HG02610 (cell line): ENCODE measurements around the gene OR10P1.
"Not testable (repeated sequence)": the region's sequence is repeated elsewhere in the genome, so short reads cannot be mapped to it uniquely, and the experiment has no call there.

Source experiments
- ATAC-seq: cut with Tn5 transposase; IDR thresholded peaks from one replicate; pipeline ENCODE4 v1.9.1; 2021; ENCODE audit warnings: mild to moderate bottlenecking, moderate library complexity; ENCODE audit not compliant: unreplicated experiment

OR10P1 gene, protein sequence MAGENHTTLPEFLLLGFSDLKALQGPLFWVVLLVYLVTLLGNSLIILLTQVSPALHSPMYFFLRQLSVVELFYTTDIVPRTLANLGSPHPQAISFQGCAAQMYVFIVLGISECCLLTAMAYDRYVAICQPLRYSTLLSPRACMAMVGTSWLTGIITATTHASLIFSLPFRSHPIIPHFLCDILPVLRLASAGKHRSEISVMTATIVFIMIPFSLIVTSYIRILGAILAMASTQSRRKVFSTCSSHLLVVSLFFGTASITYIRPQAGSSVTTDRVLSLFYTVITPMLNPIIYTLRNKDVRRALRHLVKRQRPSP

DNA sequence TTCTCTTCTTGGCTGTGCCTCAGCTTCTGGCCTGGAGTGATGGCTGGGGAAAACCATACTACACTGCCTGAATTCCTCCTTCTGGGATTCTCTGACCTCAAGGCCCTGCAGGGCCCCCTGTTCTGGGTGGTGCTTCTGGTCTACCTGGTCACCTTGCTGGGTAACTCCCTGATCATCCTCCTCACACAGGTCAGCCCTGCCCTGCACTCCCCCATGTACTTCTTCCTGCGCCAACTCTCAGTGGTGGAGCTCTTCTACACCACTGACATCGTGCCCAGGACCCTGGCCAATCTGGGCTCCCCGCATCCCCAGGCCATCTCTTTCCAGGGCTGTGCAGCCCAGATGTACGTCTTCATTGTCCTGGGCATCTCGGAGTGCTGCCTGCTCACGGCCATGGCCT, at the start of gene OR10P1:
Gene OR10P1 (plus strand): TSS at position 40 of the 400 bp plus-strand sequence. CDS start 0 bp downstream, at position 40.
- no peak for ATAC-seq

DNA sequence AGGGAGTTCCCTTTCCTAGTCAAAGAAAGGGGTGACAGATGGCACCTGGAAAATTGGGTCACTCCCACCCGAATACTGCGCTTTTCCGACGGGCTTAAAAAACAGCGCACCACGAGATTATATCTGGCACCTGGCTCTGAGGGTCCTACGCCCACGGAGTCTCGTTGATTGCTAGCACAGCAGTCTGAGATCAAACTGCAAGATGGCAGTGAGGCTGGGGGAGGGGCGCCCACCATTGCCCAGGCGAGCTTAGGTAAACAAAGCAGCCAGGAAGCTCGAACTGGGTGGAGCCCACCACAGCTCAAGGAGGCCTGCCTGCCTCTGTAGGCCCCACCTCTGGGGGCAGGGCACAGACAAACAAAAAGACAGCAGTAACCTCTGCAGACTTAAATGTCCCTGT, 46.5 kb upstream of the OR10P1 start:
- not testable (repeated sequence) for ATAC-seq

DNA sequence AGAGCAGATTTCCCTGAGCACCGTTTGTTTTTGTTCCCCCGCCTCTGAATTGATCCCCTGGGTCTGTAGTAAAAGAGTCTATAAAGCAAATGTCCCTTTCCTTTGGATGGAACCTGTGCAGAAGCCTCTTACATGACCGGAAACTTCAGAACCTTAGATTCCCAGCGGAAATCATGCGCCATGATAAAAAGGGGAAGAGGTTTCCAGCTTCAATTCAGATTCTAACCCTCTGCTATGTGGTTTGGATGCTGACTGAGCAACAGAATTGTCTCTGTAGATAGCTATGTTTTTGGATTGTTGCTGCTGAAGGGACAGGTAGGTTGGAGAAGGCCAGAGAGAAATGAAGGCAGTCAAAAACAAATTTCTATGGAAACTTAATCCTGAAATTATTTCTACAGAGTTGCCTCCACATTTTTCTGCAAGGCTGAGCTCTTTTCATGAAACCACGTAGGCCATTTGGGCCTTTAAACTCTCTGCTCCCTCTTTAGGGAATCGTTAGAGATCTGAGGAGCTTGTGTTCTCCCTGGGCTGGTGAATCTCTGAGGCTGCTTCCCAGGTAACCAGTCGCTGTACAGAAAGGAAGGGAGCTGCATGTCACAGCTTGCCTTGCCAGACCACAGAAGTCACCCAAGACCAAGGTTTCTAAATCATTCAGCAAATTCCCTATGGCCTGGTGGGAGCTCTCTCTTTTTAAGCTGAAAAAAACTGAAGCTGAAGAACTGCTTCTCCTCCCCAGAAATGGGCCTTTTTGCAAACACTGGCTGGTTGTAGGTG, 28.7 kb upstream of the OR10P1 start:
- no peak for ATAC-seq

DNA sequence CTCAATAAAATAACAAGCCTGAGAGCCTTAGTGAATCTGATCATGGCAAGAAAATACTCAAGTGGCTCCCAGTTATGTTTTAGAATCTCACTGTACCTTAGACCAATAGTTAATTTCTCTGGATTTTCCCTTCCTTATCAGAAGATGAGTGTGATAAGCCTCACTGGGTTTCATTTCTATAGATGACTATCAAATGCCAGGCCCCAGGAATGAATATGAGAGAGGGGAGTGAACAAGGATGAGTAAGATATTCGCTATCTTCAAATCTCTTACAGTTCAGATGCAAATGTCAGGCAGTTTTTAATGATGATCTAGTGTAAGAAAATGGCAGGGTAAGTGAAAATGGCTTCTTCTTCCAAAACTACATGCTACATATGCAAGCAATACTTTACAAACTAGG, 26.1 kb upstream of the OR10P1 start:
- ATAC-seq, result no peak

DNA sequence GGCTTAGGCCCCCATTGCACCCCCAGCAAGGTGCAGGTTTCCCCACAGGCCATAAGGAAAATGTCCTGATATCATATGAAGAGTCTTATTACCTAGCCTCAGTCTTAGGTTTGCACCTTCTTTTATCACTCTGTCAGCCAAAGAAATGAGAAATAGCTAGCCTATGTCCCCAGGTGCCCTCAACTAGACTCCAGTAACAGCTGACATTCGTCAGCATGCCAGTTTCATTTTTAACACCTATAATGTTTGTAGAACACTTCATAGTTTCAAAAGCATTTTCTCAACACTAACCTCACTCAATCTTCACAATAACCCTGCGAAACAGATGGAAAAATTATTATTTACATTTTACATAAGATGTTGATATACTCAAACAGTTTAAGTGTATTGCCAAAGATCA, 24.0 kb upstream of the OR10P1 start:
- no peak for ATAC-seq

DNA sequence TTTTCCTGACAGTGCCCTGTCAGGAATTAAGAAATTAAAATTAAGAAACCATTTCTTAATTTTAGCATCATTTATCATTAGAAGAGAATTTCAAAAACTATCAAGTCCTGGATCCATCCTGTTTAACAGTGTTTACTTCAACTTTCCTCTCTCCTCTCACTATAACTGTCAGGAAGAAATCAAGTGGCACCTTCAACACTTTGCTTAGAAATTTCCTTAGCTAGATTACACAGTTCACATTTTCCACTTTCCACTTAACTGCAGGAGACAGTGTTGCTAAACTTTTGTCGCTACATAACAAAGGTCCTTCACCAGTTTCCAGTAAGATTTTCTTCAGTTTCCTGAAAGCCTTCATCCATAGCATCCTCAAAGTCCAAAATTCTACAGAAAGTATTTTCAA, 21.9 kb upstream of the OR10P1 start:
- ATAC-seq, result no peak

DNA sequence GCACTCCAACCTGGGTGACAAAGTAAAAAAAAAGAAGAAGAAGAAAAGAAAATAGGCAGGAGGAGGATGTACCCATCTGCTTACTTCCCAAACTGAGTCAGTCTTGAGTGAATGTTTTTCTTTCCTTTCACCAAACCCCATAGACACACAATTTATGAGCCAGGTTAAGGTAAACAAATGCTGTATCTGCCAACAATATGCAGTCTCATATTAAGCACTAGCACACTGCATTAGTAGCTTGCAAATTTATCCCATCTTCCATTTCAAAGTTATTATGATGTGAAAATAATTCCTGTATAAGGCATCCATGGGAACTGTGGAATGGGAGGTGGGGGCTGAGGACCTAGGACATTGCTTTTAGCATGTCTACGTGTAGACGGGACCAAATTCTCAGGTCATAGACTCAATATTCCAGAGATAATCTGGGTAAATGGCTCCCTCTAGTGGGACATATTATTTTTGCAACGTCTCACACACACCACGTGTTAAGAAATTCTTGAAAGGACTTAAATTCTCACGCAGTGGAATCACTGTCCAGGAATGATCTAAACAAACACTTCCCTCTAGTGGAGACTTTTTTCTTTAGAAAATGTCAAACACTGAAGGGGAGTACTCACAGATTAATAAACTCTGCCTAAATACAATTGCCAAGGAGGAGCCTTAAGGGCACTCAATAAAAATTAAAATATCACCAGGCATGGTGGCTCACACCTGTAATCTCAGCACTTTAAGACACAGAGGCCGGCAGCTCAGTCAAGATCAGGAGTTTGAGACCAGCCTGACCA, 17.1 kb upstream of the OR10P1 start:
- peak; percentile 55 for ATAC-seq

DNA sequence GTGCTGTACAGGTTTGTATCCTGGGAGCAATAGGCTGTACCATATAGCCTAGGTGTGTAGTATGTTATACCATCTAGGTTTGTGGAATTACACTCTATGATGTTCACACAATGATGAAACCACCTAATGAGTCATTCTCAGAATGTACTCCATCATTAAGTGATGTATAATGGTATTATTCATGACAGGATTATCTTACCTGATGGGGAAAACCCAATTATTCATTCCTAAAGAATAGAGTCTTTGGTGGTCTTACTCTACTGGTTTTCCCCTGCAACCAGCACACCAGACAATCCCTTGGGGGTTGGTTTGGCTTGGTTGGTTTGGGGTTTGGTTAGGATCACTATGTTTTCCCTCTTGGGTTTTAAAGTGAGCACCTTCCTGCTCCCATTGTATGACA, 12.6 kb upstream of the OR10P1 start:
- ATAC-seq, result peak; percentile 80

DNA sequence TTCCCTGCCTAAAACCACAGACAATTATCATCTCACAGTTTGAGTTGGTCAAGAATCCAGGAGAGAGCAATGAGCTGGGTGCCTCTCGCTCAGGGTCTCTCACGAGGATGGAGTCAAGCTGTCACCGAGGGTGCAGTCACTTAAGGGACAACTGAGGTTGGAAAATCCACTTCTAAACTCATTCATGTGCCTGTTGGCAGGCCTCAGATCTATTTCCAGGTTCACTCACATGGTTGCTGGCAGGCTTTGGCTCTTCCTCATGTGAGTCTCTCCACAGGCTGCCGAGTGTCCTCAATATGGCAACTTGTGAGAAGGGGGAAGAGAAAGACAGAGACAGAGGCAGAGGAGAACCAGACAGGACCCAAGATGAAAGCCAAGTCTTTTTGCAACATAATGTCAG, 10.5 kb upstream of the OR10P1 start:
- no peak for ATAC-seq

DNA sequence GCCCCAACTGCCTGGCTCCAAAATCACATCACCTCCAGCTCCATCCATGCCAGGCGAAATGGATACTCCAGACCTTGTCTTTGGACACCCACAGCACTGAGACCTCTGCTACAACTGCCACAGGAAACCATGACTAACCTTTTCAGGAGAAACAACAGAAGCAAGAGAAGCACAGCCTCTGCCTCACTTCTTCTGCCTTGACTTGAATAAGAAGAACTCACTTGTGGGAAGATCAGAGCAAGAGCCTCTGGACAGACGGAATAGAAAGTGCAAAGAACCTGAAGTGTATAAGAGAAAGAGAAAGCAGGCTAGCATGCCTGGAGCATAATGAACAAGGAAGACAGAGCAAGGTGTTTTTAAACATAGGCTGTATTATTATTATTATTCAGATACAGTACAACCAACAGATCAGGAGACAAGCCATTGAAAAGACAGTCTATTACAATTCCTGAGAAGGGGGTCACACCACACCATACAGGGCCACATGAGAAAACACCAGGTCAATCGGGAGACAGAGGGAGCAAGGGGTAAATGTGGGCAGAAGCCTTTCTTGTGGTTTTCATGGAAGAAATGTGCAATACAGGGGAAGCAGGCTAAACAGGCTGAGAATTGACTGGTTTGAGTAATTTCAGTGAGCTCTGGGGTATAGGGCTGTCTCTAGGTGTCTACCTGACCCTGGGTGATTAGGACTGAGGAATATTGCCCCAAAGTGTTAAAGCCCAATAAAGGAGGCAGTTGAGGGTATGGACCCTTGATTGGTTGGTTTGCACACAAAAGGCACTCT, 7.4 kb upstream of the OR10P1 start:
- ATAC-seq, result peak; percentile 51

DNA sequence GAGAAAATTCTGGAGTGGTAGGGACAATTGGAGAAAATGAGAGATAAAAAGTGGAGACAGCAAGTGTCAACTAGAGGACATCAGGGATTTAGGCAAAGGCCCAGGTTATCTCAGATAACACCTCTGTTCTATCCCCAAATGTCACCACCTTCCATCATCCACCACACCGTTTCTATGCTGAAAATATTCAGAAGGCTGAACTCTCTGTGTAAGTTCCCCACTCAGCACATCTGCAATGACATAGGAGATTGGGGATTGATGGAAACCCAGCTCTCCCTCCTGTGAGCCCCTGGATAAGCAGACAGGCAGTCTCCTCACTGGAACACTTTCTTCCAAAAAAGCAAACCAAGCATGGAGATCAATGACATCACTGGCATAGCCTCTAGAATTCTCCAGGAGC, 5.6 kb upstream of the OR10P1 start:
- ATAC-seq, result no peak

DNA sequence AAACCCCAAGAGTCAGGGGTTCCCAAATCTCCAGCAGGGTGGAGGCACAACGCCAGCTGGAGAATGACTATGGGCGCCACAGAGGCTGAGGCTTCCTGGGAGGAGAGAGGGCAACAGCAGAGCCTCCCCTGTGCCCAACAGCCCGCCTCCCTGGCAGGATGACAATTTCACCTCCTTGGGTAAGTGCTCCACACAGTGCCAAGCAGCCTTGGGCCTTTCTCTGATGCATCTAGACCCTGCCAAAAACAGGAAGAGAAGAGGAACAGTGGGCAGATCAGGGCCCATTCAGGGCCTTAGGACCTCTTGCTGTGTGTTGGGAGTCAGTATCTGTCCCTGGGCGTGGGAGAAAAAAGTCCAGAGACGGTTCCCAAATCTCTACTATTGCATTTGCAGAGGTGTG, 5.0 kb upstream of the OR10P1 start:
- no peak for ATAC-seq

DNA sequence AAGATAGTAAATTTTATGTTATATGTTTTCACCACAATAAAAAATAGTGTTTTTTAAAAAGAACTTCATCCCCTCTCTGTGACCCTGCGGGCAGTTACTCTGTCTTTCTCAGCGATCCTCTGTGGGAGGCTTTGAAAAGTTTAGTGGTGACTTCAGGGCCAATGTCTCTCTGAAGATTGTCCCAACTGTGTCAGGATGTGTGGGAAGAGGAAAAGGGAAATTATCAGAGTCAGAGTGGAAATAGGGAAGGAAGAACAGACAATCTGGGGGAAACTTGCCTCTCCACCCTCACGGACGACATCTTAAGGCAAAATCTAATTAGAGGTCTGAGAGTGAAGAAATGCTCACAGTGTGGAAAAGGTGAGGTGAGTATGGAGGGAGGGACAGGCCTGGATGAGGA, 3.5 kb upstream of the OR10P1 start:
- ATAC-seq, result no peak

DNA sequence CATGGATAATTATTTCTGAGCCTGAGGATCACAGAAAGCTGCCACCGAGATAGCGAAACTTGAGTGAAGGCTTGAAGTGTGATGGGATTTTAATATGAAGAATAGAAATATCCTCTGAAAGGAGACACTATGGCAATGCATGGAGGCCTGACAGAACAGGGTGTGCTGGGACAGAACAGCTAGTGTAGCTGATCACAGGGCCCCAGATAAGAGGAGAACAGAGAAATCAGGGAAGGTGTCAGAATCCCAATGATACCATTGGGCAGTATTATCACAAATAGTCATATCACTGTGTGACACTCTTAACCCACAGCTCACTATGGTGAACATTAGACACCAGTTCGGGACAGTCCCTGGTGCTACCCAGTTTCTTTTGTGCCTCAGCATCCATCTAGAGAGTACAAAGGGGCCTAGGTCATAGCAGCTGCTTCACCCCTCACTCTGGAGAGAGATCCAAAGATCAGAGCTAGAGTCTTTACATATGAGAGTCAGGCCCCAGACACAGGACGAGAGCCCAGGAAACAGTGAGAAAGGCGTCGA, 506 bp upstream of the OR10P1 start:
- ATAC-seq, result peak; percentile 45

DNA sequence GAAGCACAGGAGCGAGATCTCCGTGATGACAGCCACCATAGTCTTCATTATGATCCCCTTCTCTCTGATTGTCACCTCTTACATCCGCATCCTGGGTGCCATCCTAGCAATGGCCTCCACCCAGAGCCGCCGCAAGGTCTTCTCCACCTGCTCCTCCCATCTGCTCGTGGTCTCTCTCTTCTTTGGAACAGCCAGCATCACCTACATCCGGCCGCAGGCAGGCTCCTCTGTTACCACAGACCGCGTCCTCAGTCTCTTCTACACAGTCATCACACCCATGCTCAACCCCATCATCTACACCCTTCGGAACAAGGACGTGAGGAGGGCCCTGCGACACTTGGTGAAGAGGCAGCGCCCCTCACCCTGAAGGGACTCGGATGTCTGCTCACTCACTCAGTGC, 775 bp downstream of the OR10P1 start:
- no peak for ATAC-seq

DNA sequence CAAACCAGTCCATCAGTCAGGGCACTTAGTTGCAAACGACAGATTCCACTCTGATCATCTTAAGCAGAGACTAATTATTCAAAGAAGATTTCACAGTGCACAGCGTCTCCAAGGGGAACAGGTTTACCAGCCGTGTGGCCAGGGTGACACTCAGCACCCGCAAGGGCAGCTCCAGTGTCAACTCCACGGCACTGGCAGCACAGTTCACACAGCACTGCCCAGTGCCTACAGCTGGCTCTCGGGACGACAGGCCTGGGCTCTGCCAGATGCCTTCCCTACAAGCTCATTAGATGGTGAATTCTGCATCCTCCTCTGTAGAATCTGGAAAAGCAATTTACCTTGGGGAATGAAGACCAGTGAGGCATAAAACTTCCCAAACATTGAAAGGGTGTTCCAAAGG, 4.9 kb downstream of the OR10P1 start:
- ATAC-seq, result no peak

DNA sequence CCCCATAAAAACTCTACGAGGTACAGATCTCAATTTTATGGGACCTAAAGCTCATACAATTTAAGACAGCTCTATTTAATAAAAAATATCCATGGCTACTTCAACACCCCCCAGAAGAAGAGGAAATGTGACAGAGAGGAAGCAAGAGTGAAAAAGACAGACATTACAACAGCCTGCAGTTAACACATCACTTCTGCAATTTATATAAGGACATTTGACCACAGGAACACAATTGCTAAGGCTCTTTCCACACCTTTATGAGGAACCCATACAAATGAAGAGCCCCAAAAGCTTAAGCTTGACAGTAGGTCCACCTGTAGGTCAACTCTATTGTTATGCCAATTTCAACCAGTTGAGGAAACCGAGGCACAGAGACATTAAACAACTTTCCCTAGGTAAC, 5.6 kb downstream of the OR10P1 start:
- no peak for ATAC-seq

DNA sequence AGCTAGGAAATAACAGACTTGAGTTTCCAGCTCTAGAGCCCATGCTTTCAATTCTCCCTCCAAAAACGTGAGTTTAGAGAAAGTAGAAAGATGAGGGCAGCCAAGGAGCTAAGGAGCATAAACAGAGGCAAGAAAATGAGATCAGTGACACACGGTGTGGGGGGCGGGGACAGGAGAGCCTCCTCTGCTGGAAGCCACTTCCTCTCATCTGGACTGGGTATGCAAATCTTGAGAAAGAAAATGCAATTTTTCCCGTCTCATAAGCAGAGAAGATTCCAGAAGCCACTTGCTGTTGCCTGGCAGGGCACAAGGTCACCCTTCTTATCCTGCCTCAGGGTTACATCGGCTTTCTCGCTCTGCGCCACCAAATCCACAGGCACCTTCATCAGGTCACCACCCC, 6.0 kb downstream of the OR10P1 start:
- ATAC-seq, result no peak

DNA sequence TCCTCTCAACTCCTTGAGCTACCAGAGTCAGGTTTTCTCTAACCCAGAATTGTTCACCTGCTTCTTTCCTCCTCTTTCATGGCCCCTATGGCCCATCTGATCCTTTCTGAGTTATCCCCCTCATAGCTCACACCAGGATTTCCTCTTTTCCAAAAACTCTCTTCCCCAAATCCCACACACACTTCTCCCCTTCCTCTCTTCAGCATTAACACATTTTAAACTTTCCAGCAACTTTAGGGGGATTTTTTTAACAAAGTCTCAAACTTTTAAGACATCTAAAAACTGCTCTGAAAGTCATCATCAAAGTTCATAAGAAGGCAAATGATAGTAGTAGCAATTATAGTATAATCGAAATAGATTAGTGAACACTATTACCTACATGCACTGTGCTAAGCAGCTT, 7.9 kb downstream of the OR10P1 start:
- no peak for ATAC-seq

DNA sequence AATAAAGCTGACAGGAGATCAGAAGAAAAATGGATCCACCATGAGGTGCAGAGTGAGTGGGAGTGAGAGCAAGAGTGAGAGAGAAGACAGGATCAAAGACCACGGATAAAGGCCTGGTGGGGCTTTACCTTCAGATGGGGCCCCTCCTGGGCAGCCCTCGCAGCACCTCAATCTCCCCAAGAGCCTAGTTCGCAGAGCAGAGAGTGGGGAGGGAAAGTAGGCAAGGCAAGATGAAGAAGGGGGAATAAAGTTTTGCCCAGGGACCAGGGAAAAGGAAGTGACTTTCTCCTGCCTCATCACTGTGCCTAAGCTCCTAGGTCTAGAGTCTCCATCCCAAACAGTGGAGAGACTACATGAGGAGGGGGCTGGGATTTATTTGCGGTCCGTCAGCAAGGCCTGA, 10.3 kb downstream of the OR10P1 start:
- ATAC-seq, result no peak
